ENCODE results near the gene ZNF750.

DNA sequence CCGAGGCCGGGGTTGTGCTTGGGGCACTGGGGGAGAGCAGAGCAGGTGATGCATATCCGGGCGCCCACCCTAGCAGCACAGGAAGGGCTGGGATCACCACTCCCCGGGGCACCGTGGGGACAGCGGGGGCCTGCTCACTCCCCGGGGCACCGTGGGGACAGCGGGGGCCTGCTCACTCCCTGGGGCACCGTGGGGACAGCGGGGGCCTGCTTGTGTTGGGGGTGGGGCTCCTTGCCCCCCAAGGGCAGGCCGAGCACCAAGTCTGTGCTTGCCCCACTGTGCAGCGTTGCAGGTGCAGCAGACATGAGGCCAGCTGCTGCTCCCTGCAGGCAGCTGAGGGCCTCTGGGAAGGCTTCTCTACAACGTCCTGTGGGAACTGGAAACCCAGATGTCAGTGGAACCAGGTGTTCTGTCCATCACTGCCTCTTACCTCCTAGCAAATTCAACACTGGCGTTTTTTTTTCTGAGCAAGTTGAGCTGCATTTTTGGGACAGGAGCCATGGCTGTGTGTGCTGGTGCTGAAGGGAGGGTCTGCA is 25.0 kb upstream of the ZNF750 start:
- no peak for TF ChIP-seq CTCF (conservative IDR thresholded peaks at IDR 0.05; ENCODE audit: low read depth, low read length)
- no peak for TF ChIP-seq EZH2 (IDR thresholded peaks at IDR 0.05; ENCODE audit: borderline replicate concordance, low read depth, low read length, poor library complexity, severe bottlenecking)
